ENCODE data around the gene MRPL36. TPM values are rescaled to one million over a fixed set of nuclear protein-coding genes. Genes with fewer than 3 reads are reported as not detected.

MRPL36 gene
- total RNA-seq, 4 donors from 2014 or later: 67.8 to 106 (median 75.3) TPM

- TF ChIP-seq CTCF (IDR thresholded peaks at IDR 0.05 in 4 of 5, conservative IDR thresholded peaks at IDR 0.05 in 1 of 5): no peak
- no peak for TF ChIP-seq POLR2A (IDR thresholded peaks at IDR 0.05)
- H3K36me3 ChIP-seq: peaks cover 0 to 76% of the 10 kb centered on the region in 2 donors
Observed at GRCh38 chr5:1809416-1810035, 9.9 kb upstream of the MRPL36 start.

GRCh38 chr5:1808439-1808838 lies 8.8 kb upstream of the MRPL36 start:
- DNase-seq (no peak), ATAC-seq (no peak)
- TF ChIP-seq POLR2A (IDR thresholded peaks at IDR 0.05): no peak
- TF ChIP-seq CTCF (IDR thresholded peaks at IDR 0.05 in 4 of 5, conservative IDR thresholded peaks at IDR 0.05 in 1 of 5): no peak
- no peaks in the 10 kb centered on the region for H3K27me3 ChIP-seq
- H3K4me3 ChIP-seq: no peak overlapping the region
- peaks cover 20 to 25% of the 10 kb centered on the region in 2 donors for H3K4me1 ChIP-seq
- no peaks in the 10 kb centered on the region for H3K9me3 ChIP-seq
- intact Hi-C loops (cut with DNase I; ENCODE audit: low total_unique reads) (no loop called here), in situ Hi-C loops (cut with MboI; ENCODE audit: low sequenced_read_pairs in 4 of 4) (no loop called here)
- H3K27ac ChIP-seq: no peak overlapping the region
- H3K36me3 ChIP-seq: peaks cover 0 to 76% of the 10 kb centered on the region in 2 donors

More at GRCh38 chr5:1809416-1810035, 9.9 kb upstream of the MRPL36 start:
- Histone ChIP-seq H3K27ac (peak overlapping the region in 1 of 4 donors; percentile 62), H3K4me3 (no peak overlapping the region), H3K9me3 (no peaks in the 10 kb centered on the region), H3K4me1 (peaks cover 20 to 25% of the 10 kb centered on the region in 2 donors), H3K27me3 (no peaks in the 10 kb centered on the region)
- intact Hi-C loops (cut with DNase I; ENCODE audit: low total_unique reads): no loop called here
- ATAC-seq (no peak), DNase-seq (no peak)
- in situ Hi-C loops (cut with MboI; ENCODE audit: low sequenced_read_pairs in 4 of 4): no loop called here

GRCh38 chr5:1807451-1808185 lies 8.0 kb upstream of the MRPL36 start:
- intact Hi-C loops (cut with DNase I; ENCODE audit: low total_unique reads): no loop called here
- peaks cover 21 to 33% of the 10 kb centered on the region in 2 donors for H3K4me1 ChIP-seq
- TF ChIP-seq CTCF (IDR thresholded peaks at IDR 0.05 in 4 of 5, conservative IDR thresholded peaks at IDR 0.05 in 1 of 5) (no peak), POLR2A (IDR thresholded peaks at IDR 0.05) (no peak)
- DNase-seq (no peak), ATAC-seq (no peak)
- H3K9me3 ChIP-seq: no peaks in the 10 kb centered on the region
- no peaks in the 10 kb centered on the region for H3K27me3 ChIP-seq
- H3K27ac ChIP-seq: no peak overlapping the region
- in situ Hi-C loops (cut with MboI; ENCODE audit: low sequenced_read_pairs in 4 of 4): no loop called here
- peaks cover 0 to 82% of the 10 kb centered on the region in 2 donors for H3K36me3 ChIP-seq
- no peak overlapping the region for H3K4me3 ChIP-seq

- DNase-seq: no peak
- Histone ChIP-seq H3K36me3 (peaks cover 0 to 79% of the 10 kb centered on the region in 2 donors), H3K9me3 (no peaks in the 10 kb centered on the region), H3K4me1 (peaks cover 27 to 35% of the 10 kb centered on the region in 2 donors), H3K4me3 (no peak overlapping the region), H3K27ac (no peak overlapping the region), H3K27me3 (no peaks in the 10 kb centered on the region)
- intact Hi-C loops (cut with DNase I; ENCODE audit: low total_unique reads): no loop called here
- no peak for ATAC-seq
- in situ Hi-C loops (cut with MboI; ENCODE audit: low sequenced_read_pairs in 4 of 4): no loop called here
- TF ChIP-seq CTCF (IDR thresholded peaks at IDR 0.05 in 4 of 5, conservative IDR thresholded peaks at IDR 0.05 in 1 of 5): no peak
- no peak for TF ChIP-seq POLR2A (IDR thresholded peaks at IDR 0.05)
Observed at GRCh38 chr5:1806974-1807373, 7.3 kb upstream of the MRPL36 start.
